Skeletal muscle tissue (tissue), 4 donors: ENCODE data around the gene ACP7. TPM values are rescaled to one million over a fixed set of nuclear protein-coding genes. Genes with fewer than 3 reads are reported as not detected.

ENCODE experiments used
- H3K27ac ChIP-seq: one replicate; pipeline ENCODE4 v1.7.0; 2013; ENCODE audit warnings: mild to moderate bottlenecking, low read depth, low read length, inconsistent platforms
- H3K27me3 ChIP-seq, 3 donors: one replicate each; pipeline ENCODE4 v1.7.0; 2013; ENCODE audit warnings: low read length in 3 of 3; ENCODE audit not compliant: control insufficient read depth in 3 of 3, insufficient read depth in 3 of 3
- H3K36me3 ChIP-seq, 3 donors: one replicate each; pipeline ENCODE4 v1.7.0; 2013; ENCODE audit warnings: low read length in 3 of 3; ENCODE audit not compliant: control insufficient read depth in 3 of 3, insufficient read depth in 3 of 3
- H3K4me1 ChIP-seq, 3 donors: one replicate each; pipeline ENCODE4 v1.7.0; 2013; ENCODE audit warnings: low read length in 3 of 3, mild to moderate bottlenecking in 3 of 3; ENCODE audit not compliant: control insufficient read depth in 3 of 3, insufficient read depth in 3 of 3
- H3K4me3 ChIP-seq, 3 donors: one replicate each; pipeline ENCODE4 v1.7.0; 2013; ENCODE audit warnings: low read length in 3 of 3
- H3K9ac ChIP-seq, 3 donors: one replicate each; pipeline ENCODE4 v1.7.0; 2013; ENCODE audit warnings: low read length in 3 of 3, mild to moderate bottlenecking in 3 of 3, moderate library complexity in 2 of 3, low read depth in 1 of 3
- H3K9me3 ChIP-seq, 3 donors: one replicate each; pipeline ENCODE4 v1.7.0; 2013; ENCODE audit warnings: low read length in 3 of 3; ENCODE audit not compliant: control insufficient read depth in 3 of 3
- total RNA-seq: library from RNA; depleted of rRNA; stranded (reverse); fragments of >200 nt; gene quantifications from one replicate; pipeline ENCODE4 v1.2.3, GENCODE V29; 2014
- donor health status: Osteomylitis.

Gene ACP7
- total RNA-seq, 1 donor from 2014 or later: not detected

DNA sequence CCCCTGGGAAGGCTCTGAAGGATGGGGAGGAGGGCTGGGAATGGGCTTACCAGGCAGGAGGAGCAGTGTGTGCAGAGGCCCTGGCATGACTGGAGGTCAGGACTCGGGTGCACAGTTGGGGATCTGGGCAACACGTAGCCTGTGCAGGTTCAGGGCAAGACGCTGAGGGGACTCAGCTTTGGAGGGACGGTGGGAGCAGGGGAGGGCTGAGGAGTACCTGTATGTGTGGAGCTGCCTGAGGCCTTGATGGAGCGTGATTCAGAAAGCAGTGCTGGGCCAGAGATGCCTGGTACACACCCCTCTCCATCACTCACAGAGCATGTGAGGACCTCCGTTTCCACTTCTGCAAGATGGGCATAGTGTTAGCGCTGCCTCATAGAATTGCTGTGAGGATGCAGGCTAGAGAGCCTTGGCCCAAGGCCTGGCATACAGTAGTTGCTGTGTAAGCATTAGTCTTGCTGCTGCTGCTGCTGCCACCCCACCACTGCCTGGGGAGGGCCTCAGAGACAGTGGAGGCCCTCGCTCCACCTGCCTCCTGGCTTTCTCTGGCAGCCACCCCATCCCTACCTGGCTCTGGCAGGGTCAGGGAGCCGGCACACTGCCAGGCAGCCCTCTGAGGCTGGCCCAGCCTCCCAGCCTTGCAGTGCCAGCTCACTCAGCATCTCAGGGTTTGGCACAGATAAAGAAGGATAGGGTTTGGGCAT lies 43.8 kb downstream of the ACP7 start:
- Histone ChIP-seq H3K9me3 (no peaks in the 10 kb centered on the region), H3K4me3 (no peak overlapping the region), H3K27ac (no peak overlapping the region), H3K9ac (no peak overlapping the region), H3K4me1 (peaks cover 33 to 42% (median 42%) of the 10 kb centered on the region in 3 donors), H3K36me3 (no peaks in the 10 kb centered on the region), H3K27me3 (no peaks in the 10 kb centered on the region)

DNA sequence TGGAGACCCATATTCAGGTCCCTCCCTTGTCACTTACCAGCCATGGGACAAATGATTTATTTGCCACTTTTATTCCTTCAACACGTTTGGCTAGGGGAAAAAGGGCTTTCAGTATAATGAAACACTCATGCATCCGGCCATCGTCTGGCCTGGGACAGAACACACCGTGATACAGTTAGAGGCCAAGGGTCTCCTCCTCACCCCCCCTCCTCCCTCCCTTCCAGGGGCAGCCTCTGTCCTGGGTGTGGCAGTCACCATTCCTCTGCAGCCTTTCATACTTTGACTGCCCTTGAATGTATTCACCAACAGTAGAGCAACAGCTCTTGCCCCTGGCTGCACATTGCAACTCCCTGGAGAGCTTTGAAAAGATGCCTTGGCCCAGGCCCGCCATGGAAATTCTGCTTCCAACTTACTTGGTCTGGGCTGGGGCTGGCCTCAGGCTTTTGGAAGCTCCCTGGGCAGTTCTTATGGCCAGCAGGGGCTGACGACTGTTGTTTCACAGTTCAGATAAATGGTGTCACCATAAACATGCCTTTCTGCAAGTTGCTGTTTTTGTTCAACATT lies 44.4 kb downstream of the ACP7 start:
- H3K4me1 ChIP-seq: peaks cover 33 to 42% (median 42%) of the 10 kb centered on the region in 3 donors
- no peak overlapping the region for H3K4me3 ChIP-seq
- H3K27ac ChIP-seq: no peak overlapping the region
- H3K9ac ChIP-seq: peak overlapping the region in 1 of 3 donors; percentile 8
- no peaks in the 10 kb centered on the region for H3K36me3 ChIP-seq
- H3K9me3 ChIP-seq: no peaks in the 10 kb centered on the region
- H3K27me3 ChIP-seq: no peaks in the 10 kb centered on the region

DNA sequence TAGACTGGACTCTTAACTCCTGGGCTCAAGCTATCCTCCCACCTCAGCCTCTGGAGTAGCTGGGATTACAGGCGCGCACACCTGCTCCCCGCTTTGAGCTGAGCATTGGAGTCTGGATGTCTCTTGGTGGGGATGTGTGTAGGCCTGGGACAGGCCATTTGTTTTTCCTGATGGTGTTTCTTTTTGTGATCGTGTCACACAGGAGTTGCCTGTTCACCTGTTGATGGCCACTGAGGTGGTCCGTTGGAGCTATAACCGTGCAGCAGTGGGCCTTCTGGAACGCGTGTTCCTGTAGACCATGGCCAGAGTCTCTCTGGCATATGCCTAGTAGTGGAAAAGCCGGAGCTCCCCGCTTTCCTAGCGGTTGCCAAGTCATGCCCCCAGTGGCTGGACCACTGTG lies 44.9 kb downstream of the ACP7 start:
- H3K4me1 ChIP-seq: peaks cover 33 to 42% (median 42%) of the 10 kb centered on the region in 3 donors
- H3K9ac ChIP-seq: no peak overlapping the region

DNA sequence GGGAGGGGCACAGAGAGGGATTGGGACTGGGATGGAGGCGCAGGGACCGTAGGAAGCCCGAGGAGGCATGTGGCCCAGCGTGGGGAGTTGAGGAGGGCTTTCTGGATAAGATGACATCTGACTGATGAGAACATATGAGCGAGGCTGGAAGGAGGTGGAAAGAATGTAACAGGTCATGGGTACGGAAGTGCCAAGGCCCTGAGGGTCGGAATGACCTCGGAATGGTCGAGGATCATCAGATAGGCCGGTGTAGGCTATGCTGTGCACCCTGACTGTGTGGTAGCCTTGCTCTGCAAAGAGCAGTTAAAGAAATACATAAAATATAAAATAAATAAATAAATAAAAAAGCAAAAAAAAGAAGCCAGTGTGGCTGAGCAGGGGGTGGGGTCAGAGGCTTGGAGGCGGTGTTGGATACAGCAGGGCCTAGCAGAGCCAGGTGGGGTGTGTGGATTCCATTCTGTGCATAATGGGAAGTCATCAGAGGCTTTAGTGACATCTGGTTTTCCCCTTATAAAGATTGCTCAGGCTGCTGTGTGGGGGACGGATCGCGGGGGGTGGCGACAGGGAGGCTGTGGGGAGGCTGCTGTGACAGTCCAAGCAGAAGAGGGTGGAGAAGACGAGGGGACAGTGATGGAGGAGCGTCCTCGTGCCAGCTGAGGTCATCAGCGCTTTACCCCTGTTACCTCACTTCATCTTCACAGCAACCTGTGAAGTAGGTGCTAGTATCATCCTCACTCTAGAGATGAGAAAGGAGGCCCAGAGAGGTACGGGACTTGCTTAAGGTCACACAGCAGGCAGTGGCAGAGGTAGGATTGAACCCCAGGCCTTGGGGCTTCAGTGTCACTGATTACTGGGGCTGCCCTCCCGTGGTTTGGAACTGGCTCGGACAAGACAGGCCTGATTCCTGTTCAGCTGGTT lies 46.4 kb downstream of the ACP7 start:
- no peaks in the 10 kb centered on the region for H3K27me3 ChIP-seq
- no peak overlapping the region for H3K27ac ChIP-seq
- H3K4me3 ChIP-seq: peak overlapping the region in 1 of 3 donors; percentile 13
- peaks cover 33 to 42% (median 39%) of the 10 kb centered on the region in 3 donors for H3K4me1 ChIP-seq
- H3K9ac ChIP-seq: peak overlapping the region in 1 of 3 donors; percentile 16
- no peaks in the 10 kb centered on the region for H3K36me3 ChIP-seq
- H3K9me3 ChIP-seq: no peaks in the 10 kb centered on the region

More for the DNA sequence above, 44.9 kb downstream of the ACP7 start:
- Histone ChIP-seq H3K4me3 (no peak overlapping the region), H3K36me3 (no peaks in the 10 kb centered on the region), H3K9me3 (no peaks in the 10 kb centered on the region), H3K27me3 (no peaks in the 10 kb centered on the region), H3K27ac (no peak overlapping the region)

GRCh38 chr19:39131255-39131755 lies 47.1 kb downstream of the ACP7 start:
- H3K4me3 ChIP-seq: peak overlapping the region in 1 of 3 donors; percentile 23
- no peaks in the 10 kb centered on the region for H3K36me3 ChIP-seq
- H3K4me1 ChIP-seq: peaks cover 33 to 38% (median 37%) of the 10 kb centered on the region in 3 donors
- no peaks in the 10 kb centered on the region for H3K9me3 ChIP-seq
- peak overlapping the region in 1 of 3 donors; percentile 16 for H3K9ac ChIP-seq
- no peak overlapping the region for H3K27ac ChIP-seq
- H3K27me3 ChIP-seq: no peaks in the 10 kb centered on the region

DNA sequence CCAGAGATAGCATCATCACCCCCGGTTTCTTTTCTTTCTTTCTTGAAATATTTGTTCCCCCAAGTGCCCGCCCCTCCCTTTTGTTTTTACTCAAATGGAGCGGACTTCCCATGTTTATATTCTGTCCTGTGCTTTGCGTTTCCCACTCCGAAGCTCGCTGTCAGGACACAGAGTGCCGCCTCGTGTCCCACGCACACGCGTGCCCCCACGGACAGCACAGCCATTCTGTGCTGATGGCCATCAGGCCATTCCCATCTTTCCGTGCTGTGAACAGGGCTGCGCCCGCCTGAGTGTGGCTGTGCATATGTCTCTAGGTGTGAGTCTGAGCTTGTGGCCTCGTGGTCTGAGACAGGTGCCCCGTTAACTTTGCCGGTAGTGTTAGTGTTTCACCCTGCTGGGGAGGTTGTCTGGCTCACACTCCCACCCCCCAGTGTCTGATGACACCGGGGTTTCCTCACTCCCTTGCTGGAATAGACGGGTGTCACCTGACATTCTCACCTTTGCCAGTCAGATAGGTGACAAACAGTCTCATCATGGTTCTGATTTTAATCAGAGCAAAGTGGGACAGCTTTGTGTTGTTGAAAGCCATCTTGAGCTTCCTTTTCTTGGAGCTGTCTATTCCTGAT lies 48.3 kb downstream of the ACP7 start:
- no peak overlapping the region for H3K27ac ChIP-seq
- H3K36me3 ChIP-seq: no peaks in the 10 kb centered on the region
- peaks cover 26 to 30% (median 28%) of the 10 kb centered on the region in 3 donors for H3K4me1 ChIP-seq
- no peaks in the 10 kb centered on the region for H3K27me3 ChIP-seq
- no peak overlapping the region for H3K4me3 ChIP-seq
- no peaks in the 10 kb centered on the region for H3K9me3 ChIP-seq
- H3K9ac ChIP-seq: no peak overlapping the region

- Histone ChIP-seq H3K36me3 (no peaks in the 10 kb centered on the region), H3K27ac (no peak overlapping the region), H3K27me3 (no peaks in the 10 kb centered on the region), H3K9ac (no peak overlapping the region), H3K4me1 (peaks cover 16 to 24% (median 21%) of the 10 kb centered on the region in 3 donors), H3K9me3 (no peaks in the 10 kb centered on the region), H3K4me3 (no peak overlapping the region)
Measured at GRCh38 chr19:39133431-39134270, 49.5 kb downstream of the ACP7 start.

DNA sequence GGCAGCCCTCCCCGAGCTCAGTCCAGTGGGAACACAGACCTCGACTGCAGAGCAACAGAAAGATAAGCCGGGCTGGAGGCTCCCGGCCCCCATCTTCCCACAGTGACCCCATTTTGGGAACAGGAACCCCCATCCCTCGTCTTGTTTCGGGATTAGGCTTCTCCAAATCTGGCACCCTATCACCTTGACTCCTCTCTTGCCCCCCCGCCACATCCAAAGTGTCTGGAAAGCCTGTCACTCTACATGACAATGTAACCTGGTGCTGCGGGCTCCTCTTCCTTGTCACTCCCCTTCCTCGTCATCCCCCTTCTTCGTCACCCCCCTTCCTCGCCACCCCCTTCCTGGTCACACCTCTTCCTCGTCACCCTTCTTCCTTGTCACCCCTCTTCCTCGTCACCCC lies 51.5 kb downstream of the ACP7 start:
- Histone ChIP-seq H3K9me3 (no peaks in the 10 kb centered on the region), H3K27me3 (no peaks in the 10 kb centered on the region), H3K36me3 (no peaks in the 10 kb centered on the region), H3K9ac (no peak overlapping the region), H3K4me3 (no peak overlapping the region), H3K27ac (no peak overlapping the region), H3K4me1 (peaks cover 19 to 25% (median 24%) of the 10 kb centered on the region in 3 donors)
